HepG2 (cell line): ENCODE results near the gene C3orf18. TPM values are rescaled to one million over a fixed set of nuclear protein-coding genes. Genes with fewer than 3 reads are reported as not detected.
A peak's percentile ranks its signal among the peaks of the same experiment; 100 is the strongest.

Source experiments
- ERF ChIP-seq: IDR thresholded peaks from 2 replicates; pipeline ENCODE4 v1.6.1; 2018; ENCODE audit warnings: missing biosample characterization, missing genetic modification reagents
- FLYWCH1 ChIP-seq: sonication (generic); formaldehyde crosslinking; IDR thresholded peaks from 2 replicates; pipeline ENCODE4 v1.8.1; 2023; ENCODE audit warnings: mild to moderate bottlenecking, missing genetic modification reagents
- GZF1 ChIP-seq: sonication (generic); formaldehyde crosslinking; IDR thresholded peaks from 2 replicates; pipeline ENCODE4 v1.5.1; 2020; ENCODE audit warnings: mild to moderate bottlenecking, missing genetic modification reagents
- HES4 ChIP-seq: sonication (generic); formaldehyde crosslinking; IDR thresholded peaks from 2 replicates; pipeline ENCODE4 v1.9.0; 2021; ENCODE audit warnings: mild to moderate bottlenecking, missing genetic modification reagents, borderline replicate concordance
- MIER3 ChIP-seq: IDR thresholded peaks from 2 replicates; pipeline ENCODE4 v1.6.1; 2016; ENCODE audit warnings: missing compliant biosample characterization, borderline replicate concordance
- MXI1 ChIP-seq: IDR thresholded peaks from 3 replicates; pipeline ENCODE4 v1.6.1; 2012; ENCODE audit warnings: low read depth, low read length, inconsistent platforms, borderline replicate concordance
- NCOA2 ChIP-seq: sonication (generic); formaldehyde crosslinking; IDR thresholded peaks from 2 replicates; pipeline ENCODE4 v1.8.0; 2022; ENCODE audit warnings: inconsistent platforms
- NFIB ChIP-seq: sonication (generic); formaldehyde crosslinking; IDR thresholded peaks from 2 replicates; pipeline ENCODE4 v1.9.0; 2021; ENCODE audit warnings: missing genetic modification reagents, mild to moderate bottlenecking, borderline replicate concordance
- SIX4 ChIP-seq: sonication (generic); formaldehyde crosslinking; IDR thresholded peaks from 2 replicates; pipeline ENCODE4 v1.4.0; 2020; ENCODE audit warnings: missing genetic modification reagents
- SRY ChIP-seq: sonication (generic); formaldehyde crosslinking; IDR thresholded peaks from 2 replicates; pipeline ENCODE4 v1.8.0; 2022; ENCODE audit warnings: mild to moderate bottlenecking, missing genetic modification reagents
- TCF7 ChIP-seq: sonication (generic); IDR thresholded peaks from 2 replicates; pipeline ENCODE4 v1.6.1; 2016; ENCODE audit warnings: antibody characterized with exemption, low read depth
- XRCC5 ChIP-seq: fragments of 200-400 bp; formaldehyde crosslinking; optimal IDR thresholded peaks from 2 replicates; pipeline ENCODE3; 2017; ENCODE audit warnings: mild to moderate bottlenecking, low read length
- YEATS2 ChIP-seq: sonication (generic); formaldehyde crosslinking; IDR thresholded peaks from 2 replicates; pipeline ENCODE4 v1.4.0; 2020; ENCODE audit warnings: missing genetic modification reagents, borderline replicate concordance
- ZBTB7B ChIP-seq: sonication (generic); formaldehyde crosslinking; IDR thresholded peaks from 2 replicates; pipeline ENCODE4 v1.4.0; 2020; ENCODE audit warnings: missing genetic modification reagents
- ZNF232 ChIP-seq: sonication (generic); formaldehyde crosslinking; IDR thresholded peaks from 2 replicates; pipeline ENCODE4 v1.4.0; 2020; ENCODE audit warnings: missing genetic modification reagents, borderline replicate concordance
- ZNF556 ChIP-seq: sonication (generic); formaldehyde crosslinking; IDR thresholded peaks from 2 replicates; pipeline ENCODE4 v1.4.0; 2020; ENCODE audit warnings: mild to moderate bottlenecking, missing genetic modification reagents, borderline replicate concordance
- ZNF614 ChIP-seq: IDR thresholded peaks from 2 replicates; pipeline ENCODE4 v1.6.1; 2018; ENCODE audit warnings: missing biosample characterization, missing genetic modification reagents, inconsistent platforms, borderline replicate concordance
- polyA plus RNA-seq, 8 experiments: library from polyadenylated mRNA; depleted of rRNA in 3 of 8; stranded (reverse) in 7 of 8; unstranded in 1 of 8; fragments of >200 nt; fragmentation: Illumina TruSeq in 4 of 8; extraction: Trizol in 4 of 8; gene quantifications; 2 replicates each; pipeline versions ENCODE4 v1.2.1 to v1.2.3, GENCODE V29; 2011 to 2016; ENCODE audit warnings: low read depth in 4 of 8, missing spikeins in 1 of 8, mixed read lengths in 1 of 8; ENCODE audit not compliant: insufficient read depth in 1 of 8
- total RNA-seq, 5 experiments: library from RNA; depleted of rRNA; stranded (reverse); fragments of >200 nt; fragmentation: Illumina TruSeq; extraction: Trizol; gene quantifications; 2 replicates each; pipeline ENCODE4 v1.2.3, GENCODE V29; 2016; ENCODE audit warnings: low read depth in 1 of 5
- TF ChIP-seq, protein P1 (sequence below): sonication (generic); formaldehyde crosslinking; IDR thresholded peaks from 2 replicates; pipeline ENCODE4 v1.4.0; 2020; ENCODE audit warnings: mild to moderate bottlenecking, missing genetic modification reagents
- TF ChIP-seq, protein P2 (sequence below): sonication (generic); formaldehyde crosslinking; IDR thresholded peaks from 2 replicates; pipeline ENCODE4 v1.4.0; 2020; ENCODE audit warnings: missing genetic modification reagents
- TF ChIP-seq, protein P3 (sequence below): IDR thresholded peaks from 2 replicates; pipeline ENCODE4 v1.6.1; 2012; ENCODE audit warnings: inconsistent platforms
- TF ChIP-seq, protein P4 (sequence below): sonication (generic); formaldehyde crosslinking; IDR thresholded peaks from 2 replicates; pipeline ENCODE4 v1.4.0; 2020; ENCODE audit warnings: missing genetic modification reagents
- TF ChIP-seq, protein P5 (sequence below): sonication (generic); formaldehyde crosslinking; IDR thresholded peaks from 2 replicates; pipeline ENCODE4 v1.8.1; 2023; ENCODE audit warnings: mild to moderate bottlenecking, moderate library complexity, missing genetic modification reagents
- TF ChIP-seq, protein P6 (sequence below): IDR thresholded peaks from 2 replicates; pipeline ENCODE4 v1.6.1; 2012; ENCODE audit warnings: low read length, improper control_type of control experiment

The C3orf18 gene
- total and polyA plus RNA-seq, 2 of the 13 experiments (the other 11 are each of a cell fraction or from before 2014, with no cell fraction given): 1.6 to 4.8 TPM

DNA sequence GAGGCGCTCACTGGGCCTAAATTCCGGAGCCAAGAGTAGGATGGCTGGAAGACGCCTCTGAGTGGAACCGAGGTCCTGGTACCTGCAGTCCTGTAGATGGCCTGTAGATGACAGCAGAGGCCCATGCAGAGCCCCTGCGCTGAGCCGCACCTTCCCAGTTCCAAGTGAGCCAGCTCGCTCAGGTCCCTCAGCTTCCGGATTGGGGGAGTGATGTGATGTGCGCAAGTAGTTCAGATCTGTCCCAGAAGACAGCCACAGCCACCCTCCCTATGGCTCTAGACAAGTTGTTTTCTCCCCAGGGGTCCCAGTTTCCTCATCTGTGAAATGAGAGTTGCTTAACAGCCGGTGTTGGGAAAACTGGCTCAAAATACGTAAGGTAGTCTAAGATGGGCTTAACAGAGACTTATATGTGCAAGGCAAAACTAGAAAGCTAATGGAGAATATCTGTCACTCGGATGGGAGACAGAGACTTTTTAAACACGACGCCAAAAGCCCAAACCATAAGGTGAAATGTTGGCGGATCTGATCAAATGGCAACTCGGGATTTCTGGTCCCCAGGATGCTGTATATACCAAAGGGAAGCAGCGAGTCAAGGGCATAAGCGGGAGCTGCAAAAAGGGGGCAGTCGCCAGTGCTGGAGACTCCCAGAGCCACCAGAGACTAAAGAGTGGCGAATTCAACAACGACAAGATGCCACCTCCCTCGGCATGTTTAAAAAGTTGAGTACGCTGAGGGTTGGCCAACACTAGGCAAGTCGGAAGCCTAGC lies 48.6 kb upstream of the C3orf18 start (continued):
- TF ChIP-seq, protein P1, sequence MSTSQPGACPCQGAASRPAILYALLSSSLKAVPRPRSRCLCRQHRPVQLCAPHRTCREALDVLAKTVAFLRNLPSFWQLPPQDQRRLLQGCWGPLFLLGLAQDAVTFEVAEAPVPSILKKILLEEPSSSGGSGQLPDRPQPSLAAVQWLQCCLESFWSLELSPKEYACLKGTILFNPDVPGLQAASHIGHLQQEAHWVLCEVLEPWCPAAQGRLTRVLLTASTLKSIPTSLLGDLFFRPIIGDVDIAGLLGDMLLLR (CRISPR knock-in tag): no peak
- TF ChIP-seq, protein P2, sequence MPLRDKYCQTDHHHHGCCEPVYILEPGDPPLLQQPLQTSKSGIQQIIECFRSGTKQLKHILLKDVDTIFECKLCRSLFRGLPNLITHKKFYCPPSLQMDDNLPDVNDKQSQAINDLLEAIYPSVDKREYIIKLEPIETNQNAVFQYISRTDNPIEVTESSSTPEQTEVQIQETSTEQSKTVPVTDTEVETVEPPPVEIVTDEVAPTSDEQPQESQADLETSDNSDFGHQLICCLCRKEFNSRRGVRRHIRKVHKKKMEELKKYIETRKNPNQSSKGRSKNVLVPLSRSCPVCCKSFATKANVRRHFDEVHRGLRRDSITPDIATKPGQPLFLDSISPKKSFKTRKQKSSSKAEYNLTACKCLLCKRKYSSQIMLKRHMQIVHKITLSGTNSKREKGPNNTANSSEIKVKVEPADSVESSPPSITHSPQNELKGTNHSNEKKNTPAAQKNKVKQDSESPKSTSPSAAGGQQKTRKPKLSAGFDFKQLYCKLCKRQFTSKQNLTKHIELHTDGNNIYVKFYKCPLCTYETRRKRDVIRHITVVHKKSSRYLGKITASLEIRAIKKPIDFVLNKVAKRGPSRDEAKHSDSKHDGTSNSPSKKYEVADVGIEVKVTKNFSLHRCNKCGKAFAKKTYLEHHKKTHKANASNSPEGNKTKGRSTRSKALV: peak; percentile 40; the same call in 1 of the 2 replicates
- TF ChIP-seq, protein P3, sequence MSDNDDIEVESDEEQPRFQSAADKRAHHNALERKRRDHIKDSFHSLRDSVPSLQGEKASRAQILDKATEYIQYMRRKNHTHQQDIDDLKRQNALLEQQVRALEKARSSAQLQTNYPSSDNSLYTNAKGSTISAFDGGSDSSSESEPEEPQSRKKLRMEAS: peak; percentile 4; the same call in 1 of the 2 replicates
- TF ChIP-seq MIER3 (peak; percentile 29; the same call in 1 of the 2 replicates), NCOA2 (CRISPR knock-in tag) (no peak), SIX4 (no peak), TCF7 (no peak), ZBTB7B (CRISPR knock-in tag) (no peak), GZF1 (CRISPR knock-in tag) (0 out of 2 replicates have a peak, but pooled peaks have one; percentile 44), HES4 (CRISPR knock-in tag) (no peak), YEATS2 (peak; percentile 14; the same call in 1 of the 2 replicates), ZNF614 (peak; percentile 41; the same call in 1 of the 2 replicates), XRCC5 (peak; percentile 79), MXI1 (peak; percentile 53; the same call in 1 of the 3 replicates), NFIB (CRISPR knock-in tag) (no peak), ZNF232 (CRISPR knock-in tag) (peak; percentile 29; the same call in 1 of the 2 replicates), FLYWCH1 (CRISPR knock-in tag) (no peak), ERF (CRISPR knock-in tag) (peak; percentile 56; the same call in 1 of the 2 replicates), SRY (CRISPR knock-in tag) (no peak), ZNF556 (CRISPR knock-in tag) (peak; percentile 70; the same call in 1 of the 2 replicates)
- TF ChIP-seq, protein P4, sequence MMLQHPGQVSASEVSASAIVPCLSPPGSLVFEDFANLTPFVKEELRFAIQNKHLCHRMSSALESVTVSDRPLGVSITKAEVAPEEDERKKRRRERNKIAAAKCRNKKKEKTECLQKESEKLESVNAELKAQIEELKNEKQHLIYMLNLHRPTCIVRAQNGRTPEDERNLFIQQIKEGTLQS: no peak
- TF ChIP-seq, protein P5, sequence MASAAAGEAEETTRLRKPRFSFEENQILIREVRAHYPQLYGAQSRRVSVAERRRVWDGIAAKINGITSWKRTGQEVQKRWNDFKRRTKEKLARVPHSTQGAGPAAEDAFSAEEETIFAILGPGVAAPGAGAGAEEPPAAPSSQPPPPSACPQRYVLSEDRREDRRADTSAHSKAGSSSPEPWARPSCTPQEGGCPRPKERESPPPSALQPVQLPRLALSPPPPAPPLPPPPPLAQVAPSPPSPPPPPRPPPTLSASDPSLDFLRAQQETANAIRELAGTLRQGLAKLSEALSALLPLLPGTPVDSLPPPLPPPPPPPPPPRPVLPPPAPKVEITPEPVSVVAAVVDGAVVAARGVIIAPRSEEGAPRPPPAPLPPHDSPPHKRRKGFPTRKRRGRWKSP: 0 out of 2 replicates have a peak, but pooled peaks have one; percentile 53
- TF ChIP-seq, protein P6, sequence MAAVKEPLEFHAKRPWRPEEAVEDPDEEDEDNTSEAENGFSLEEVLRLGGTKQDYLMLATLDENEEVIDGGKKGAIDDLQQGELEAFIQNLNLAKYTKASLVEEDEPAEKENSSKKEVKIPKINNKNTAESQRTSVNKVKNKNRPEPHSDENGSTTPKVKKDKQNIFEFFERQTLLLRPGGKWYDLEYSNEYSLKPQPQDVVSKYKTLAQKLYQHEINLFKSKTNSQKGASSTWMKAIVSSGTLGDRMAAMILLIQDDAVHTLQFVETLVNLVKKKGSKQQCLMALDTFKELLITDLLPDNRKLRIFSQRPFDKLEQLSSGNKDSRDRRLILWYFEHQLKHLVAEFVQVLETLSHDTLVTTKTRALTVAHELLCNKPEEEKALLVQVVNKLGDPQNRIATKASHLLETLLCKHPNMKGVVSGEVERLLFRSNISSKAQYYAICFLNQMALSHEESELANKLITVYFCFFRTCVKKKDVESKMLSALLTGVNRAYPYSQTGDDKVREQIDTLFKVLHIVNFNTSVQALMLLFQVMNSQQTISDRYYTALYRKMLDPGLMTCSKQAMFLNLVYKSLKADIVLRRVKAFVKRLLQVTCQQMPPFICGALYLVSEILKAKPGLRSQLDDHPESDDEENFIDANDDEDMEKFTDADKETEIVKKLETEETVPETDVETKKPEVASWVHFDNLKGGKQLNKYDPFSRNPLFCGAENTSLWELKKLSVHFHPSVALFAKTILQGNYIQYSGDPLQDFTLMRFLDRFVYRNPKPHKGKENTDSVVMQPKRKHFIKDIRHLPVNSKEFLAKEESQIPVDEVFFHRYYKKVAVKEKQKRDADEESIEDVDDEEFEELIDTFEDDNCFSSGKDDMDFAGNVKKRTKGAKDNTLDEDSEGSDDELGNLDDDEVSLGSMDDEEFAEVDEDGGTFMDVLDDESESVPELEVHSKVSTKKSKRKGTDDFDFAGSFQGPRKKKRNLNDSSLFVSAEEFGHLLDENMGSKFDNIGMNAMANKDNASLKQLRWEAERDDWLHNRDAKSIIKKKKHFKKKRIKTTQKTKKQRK: no peak
